Epithelial cell of esophagus (primary cell): ENCODE data around the gene GJC2.

Experiments used
- DNase-seq: peaks from one replicate; pipeline ENCODE4 v3.0.0; 2010; ENCODE audit warnings: low read depth
- H3K4me3 ChIP-seq: 2 replicates; pipeline ENCODE4 v1.5.1; 2011; ENCODE audit warnings: mild to moderate bottlenecking, low read length, control low read depth
- TF ChIP-seq, protein P1 (sequence below): IDR thresholded peaks from 2 replicates; pipeline ENCODE4 v1.5.1; 2011; ENCODE audit warnings: low read depth, mild to moderate bottlenecking, low read length, control low read depth, inconsistent platforms; ENCODE audit not compliant: insufficient read depth; ENCODE audit errors: missing control alignments

The GJC2 gene

DNA sequence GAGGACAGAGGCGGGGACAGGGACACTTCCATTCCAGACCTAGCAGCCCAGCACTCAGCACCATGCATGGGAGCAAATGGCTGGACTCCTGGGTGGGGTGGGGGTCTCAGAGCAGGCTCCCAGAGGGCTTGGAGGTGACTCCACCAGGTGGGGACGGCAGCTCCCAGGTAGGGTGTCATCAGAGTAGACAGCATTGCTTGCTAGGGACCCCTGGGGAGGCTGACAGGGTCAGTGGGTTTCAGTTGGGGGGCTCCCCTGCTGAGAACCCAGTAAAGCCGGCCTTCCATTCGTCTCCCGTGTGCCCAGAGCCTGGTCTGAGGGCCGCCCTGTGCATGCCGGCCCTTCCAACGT is 4.8 kb upstream of the GJC2 start:
- TF ChIP-seq, protein P1, sequence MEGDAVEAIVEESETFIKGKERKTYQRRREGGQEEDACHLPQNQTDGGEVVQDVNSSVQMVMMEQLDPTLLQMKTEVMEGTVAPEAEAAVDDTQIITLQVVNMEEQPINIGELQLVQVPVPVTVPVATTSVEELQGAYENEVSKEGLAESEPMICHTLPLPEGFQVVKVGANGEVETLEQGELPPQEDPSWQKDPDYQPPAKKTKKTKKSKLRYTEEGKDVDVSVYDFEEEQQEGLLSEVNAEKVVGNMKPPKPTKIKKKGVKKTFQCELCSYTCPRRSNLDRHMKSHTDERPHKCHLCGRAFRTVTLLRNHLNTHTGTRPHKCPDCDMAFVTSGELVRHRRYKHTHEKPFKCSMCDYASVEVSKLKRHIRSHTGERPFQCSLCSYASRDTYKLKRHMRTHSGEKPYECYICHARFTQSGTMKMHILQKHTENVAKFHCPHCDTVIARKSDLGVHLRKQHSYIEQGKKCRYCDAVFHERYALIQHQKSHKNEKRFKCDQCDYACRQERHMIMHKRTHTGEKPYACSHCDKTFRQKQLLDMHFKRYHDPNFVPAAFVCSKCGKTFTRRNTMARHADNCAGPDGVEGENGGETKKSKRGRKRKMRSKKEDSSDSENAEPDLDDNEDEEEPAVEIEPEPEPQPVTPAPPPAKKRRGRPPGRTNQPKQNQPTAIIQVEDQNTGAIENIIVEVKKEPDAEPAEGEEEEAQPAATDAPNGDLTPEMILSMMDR: no peak
- DNase-seq: no peak
- H3K4me3 ChIP-seq: no peak overlapping the region

DNA sequence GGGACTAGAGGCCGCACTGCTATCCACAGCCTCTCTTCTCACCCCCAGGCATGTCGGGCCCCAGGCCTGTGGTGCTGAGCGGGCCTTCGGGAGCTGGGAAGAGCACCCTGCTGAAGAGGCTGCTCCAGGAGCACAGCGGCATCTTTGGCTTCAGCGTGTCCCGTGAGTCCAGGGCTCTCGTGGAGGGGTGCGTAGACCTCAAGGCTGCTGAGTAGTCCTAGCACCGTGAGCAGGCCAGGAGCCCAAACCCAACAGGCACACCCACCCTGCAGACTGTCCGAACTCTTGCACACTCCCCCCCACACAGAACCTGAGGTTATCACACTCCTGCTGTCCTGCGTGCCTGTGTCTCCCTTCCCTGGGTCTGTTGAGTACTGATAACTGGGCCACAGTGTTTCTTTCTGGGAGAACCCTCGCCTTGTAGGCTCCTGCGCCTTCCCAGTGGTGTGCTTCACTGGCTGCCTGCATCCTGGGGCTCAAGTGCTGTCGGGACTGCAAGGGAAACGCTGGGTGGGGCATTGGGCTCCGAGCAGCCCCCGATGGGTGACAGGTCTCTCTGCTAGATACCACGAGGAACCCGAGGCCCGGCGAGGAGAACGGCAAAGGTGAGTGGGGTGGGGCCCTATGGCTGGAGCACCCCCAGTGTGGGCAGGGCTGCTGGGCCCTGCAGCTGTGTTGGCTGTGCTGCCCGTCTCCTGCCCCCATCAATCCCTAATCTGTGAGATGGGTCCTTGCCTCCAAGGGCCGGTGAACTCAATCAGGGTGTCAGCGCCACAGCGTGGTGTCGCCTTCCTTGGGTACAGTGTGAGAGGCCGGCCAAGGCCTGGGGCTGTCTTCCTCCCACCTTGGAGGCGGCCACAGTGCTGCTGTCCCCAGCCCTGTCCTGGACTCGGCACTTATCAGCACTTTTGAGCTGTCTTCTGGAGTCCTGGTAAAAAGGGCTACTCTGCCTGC is 4.0 kb upstream of the GJC2 start:
- no peak overlapping the region for H3K4me3 ChIP-seq
- TF ChIP-seq, protein P1: no peak
- no peak for DNase-seq

DNA sequence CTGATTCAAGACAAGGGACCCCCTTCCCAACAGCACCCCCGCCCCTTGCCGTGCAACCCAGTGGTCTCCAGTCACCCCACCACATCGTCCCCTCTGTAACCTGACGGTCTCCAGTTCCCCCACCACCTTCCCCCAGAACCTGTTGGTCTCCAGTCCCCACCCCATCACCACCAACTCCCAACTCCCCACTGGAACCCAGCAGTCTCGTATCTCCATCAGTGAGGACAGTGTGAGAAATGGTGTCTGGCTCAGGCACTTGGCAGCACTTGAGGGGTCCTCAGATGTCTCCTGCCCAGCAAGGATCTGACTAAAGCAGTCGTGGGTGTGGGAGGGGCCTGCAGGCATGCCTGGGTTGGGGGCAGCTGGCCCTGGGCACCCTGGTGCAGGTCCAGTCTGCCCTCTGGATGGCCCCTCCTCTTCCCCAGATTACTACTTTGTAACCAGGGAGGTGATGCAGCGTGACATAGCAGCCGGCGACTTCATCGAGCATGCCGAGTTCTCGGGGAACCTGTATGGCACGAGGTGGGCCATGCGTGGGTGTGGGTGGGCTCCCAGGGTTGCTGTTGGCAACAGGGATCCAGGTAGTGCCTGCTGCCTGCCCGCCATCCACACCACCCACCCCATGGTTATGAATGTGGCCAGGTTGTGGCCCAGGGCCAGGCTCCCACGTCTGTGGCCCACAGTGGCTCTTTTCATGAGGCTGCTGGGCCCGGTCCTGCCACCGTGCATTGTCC is 3.1 kb upstream of the GJC2 start:
- TF ChIP-seq, protein P1: no peak
- no peak for DNase-seq
- H3K4me3 ChIP-seq: no peak overlapping the region

DNA sequence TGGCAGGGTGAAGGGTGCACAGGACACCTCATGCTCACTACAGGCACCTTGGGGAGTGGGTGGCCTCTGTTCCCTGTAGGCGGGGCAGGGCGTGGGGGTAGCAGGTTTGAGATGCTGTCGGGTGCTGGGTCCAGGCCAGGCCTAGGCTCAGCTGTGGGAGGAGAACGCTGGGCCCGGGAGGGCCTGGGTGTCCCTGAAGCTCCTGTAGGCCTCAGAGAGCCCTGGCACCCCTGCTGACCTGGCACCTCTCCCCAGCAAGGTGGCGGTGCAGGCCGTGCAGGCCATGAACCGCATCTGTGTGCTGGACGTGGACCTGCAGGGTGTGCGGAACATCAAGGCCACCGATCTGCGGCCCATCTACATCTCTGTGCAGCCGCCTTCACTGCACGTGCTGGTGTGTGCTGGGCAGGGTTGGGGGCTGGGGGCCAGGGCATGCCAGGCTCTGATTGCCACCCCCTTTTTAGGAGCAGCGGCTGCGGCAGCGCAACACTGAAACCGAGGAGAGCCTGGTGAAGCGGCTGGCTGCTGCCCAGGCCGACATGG is 2.5 kb upstream of the GJC2 start:
- TF ChIP-seq, protein P1: no peak
- no peak overlapping the region for H3K4me3 ChIP-seq
- DNase-seq: no peak

DNA sequence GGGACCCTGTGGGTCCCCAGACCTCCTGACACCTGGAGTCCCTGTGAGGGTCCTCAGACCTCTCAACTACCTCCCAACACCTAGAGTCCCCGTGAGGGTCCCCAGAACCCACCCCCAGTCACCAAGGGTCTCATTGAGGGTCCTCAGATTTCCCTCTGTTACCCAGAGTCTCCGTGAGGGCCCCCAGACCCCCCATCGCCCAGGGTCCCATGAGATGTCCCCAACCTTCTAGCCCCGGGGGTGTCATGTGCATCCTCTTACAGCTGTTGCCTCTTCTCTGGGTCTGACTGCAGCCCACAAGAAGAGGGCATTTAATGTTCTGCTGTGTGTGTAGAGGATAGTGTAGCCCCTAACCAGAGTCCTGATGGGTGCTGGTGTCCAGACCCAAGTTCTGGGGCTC is 2.0 kb upstream of the GJC2 start:
- no peak for DNase-seq
- no peak overlapping the region for H3K4me3 ChIP-seq
- TF ChIP-seq, protein P1: no peak

DNA sequence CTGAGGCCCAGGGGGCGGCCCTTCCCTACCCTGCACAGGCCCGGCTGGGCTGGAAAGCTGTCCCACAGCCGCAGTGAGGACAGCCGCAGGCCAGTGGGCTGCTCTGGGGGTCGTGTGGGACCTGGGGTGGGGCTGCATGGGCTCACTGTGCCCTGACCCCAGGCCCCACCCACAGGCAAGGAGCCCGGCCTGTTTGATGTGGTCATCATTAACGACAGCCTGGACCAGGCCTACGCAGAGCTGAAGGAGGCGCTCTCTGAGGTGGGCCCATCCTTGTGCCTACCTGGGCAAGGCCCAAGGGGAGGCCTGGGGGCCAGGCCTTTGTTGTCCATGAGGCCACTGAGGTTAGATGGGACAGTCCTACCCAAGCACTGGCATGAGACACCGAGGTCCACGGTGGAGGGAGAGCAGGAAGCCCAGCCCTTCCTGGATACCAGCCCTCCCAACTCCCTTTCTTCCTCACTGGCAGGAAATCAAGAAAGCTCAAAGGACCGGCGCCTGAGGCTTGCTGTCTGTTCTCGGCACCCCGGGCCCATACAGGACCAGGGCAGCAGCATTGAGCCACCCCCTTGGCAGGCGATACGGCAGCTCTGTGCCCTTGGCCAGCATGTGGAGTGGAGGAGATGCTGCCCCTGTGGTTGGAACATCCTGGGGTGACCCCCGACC is 1.4 kb upstream of the GJC2 start:
- TF ChIP-seq, protein P1: no peak
- no peak overlapping the region for H3K4me3 ChIP-seq
- no peak for DNase-seq
